Transverse colon (tissue), 4 donors: Measurements from ENCODE around the gene STRA6.

Source experiments
- CTCF ChIP-seq, 5 experiments: fragments of 200-600 bp in 3 of 5; fragments of 450-650 bp in 2 of 5; sonication (generic) in 3 of 5; IDR thresholded peaks; 1 replicate in 2 of 5; 2 replicates in 3 of 5; pipeline ENCODE4 v1.5.1; 2016 to 2017; ENCODE audit warnings: antibody characterized with exemption in 5 of 5, inconsistent platforms in 3 of 5, mild to moderate bottlenecking in 2 of 5, moderate library complexity in 1 of 5
- EP300 ChIP-seq: sonication (generic); formaldehyde crosslinking; IDR thresholded peaks from one replicate; pipeline ENCODE4 v1.6.1; 2017; ENCODE audit warnings: antibody characterized with exemption, low read depth
- POLR2A ChIP-seq: fragments of 450-650 bp; IDR thresholded peaks from one replicate; pipeline ENCODE4 v1.6.1; 2016; ENCODE audit warnings: antibody characterized with exemption, mild to moderate bottlenecking, moderate library complexity
- POLR2AphosphoS5 ChIP-seq, 3 donors: sonication (generic); formaldehyde crosslinking; IDR thresholded peaks; one replicate each; pipeline ENCODE4 v1.6.1; 2016; ENCODE audit warnings: antibody characterized with exemption in 3 of 3

GRCh38 chr15:74233851-74234597, 31.4 kb upstream of the STRA6 start:
- TF ChIP-seq CTCF (IDR thresholded peaks at IDR 0.05), result no peak
- no peak for TF ChIP-seq EP300
- TF ChIP-seq POLR2A, result no peak
- TF ChIP-seq POLR2AphosphoS5 (IDR thresholded peaks at IDR 0.05), result no peak
